HG03039 (cell line): Measurements from ENCODE around the gene NUDT8.
"Not testable (repeated sequence)": the region's sequence is repeated elsewhere in the genome, so short reads cannot be mapped to it uniquely, and the experiment has no call there.

Experiments
- ATAC-seq: cut with Tn5 transposase; IDR thresholded peaks from one replicate; pipeline ENCODE4 v1.9.1; 2021; ENCODE audit warnings: mild to moderate bottlenecking, moderate library complexity; ENCODE audit not compliant: unreplicated experiment

NUDT8 gene

DNA sequence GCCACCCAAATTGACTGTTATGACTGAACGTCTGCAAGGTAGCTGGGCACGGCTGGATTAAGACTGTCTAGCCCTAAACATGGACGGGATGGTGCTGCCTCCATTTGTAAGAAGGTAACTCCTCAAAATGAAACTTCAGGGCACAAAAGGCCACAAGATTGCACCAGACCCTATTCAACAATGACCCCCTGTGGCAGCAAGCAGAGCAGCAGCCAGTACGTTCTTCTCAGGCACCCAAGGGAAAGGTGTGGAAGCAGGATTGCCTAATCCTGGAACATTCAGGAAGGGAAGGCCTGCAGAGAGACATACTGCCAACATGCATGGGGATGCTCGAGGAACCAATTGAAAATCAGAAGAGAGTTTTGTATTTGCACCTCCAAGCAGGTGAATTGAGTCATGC, 14.3 kb upstream of the NUDT8 start:
- no peak for ATAC-seq

DNA sequence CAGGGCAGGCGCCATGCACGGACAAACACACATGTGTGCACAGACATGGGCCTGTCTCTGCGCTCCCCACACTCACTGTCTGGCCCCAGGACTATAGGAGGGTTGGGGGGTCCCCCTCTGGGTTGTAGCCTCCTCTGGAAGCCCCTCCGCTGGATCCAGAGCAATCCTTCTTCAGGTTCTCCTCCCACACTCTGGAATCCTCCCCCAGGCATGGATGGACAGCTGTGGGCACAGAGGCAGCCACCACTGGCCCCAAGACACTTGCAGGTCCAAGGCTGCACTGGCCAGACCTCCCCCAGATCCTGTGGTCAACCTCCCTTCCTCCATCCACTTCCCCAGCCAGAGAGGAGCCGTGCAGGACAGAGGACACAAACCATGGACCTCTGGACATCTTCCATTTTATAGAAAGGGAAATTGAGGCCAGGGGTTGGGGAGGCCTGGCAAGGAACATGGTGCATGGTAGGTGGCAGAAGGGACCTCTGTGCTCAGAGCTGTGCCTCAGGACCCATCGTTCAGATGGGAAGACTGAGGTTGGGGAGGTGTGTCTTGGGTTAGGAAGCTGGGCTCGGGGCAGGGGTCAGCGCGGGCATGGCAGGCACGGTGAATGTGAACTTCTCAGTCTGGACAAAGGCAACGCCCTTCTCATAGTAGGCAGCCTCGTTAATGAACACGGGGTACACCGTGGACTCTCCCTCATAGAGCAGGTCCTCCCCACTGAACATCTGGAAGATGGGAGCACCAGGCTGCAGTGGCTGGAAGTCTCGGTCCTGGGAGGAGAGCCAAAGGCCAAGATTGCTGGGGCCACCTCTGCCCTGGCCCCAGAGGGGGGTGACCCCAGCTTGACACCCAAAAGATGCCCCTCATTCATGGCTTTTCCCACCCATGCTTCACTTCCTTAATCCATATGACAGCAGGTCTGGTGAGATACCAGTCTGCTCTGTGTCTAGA, 12.7 kb upstream of the NUDT8 start:
- no peak for ATAC-seq

DNA sequence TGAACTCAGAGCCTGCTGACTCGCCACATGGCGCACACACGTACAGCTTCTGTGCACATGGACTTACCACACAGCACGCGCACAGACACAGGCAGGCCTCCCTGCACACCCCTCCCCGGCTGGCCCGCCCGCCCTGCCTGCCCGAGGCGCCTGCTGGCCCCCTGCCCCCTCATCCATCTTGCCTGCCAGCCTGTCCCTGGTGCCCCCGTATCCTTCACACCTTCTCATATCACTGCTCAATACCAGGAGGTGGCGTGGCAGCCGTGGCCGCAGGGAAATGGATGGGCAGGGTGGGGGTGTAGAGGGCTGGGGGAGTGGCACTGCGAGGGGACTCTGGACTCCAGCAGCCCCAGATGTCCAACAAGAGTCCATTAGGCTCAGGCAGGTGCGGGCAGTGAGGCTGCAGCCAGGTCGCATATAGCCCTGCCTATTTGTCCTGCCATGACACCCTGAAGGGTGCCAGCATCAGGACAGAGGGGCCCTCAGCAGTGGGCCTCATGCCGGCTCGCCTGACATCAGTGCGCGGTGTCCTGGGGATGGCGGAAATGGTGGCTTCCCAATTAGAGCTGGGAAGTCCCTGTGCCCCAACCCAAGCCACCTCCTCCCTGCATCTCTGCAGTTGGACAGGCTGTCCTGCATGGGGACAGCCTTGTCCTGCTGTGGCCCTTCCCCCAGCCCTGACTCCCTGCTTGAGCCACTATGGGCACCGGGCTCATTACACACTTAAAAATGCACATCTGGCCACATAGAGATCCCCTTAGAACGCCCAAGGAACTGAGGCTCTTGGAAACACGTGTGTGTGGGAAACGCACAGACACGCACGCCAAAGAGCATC, 11.8 kb upstream of the NUDT8 start:
- no peak for ATAC-seq

DNA sequence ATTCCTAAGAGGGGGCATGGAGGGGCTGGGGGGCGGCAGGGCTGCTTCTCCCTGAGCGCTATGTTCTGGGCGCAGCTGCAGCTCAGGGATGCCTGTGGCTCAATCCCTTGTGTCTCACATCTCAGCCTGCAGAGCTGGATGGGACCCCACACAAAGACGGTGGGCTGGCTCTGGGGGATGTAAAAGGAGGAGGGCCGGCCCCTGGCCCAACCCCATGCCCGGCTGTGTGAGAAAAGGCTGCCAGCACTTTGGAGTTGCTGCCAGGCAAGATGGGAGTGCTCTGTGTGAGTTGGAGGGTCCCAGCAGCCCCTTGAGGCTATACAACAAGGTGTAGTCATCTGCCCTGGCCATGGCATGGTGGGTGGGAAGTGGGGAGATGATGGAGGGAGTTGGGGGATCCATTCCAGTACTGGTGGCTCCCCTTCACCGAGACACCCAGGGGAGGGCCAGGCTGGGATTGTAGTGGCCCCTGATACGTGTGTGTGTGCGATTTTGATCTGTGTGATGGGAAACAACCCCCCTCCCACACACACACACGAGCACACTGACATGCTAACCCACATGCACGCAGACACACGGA, 11.1 kb upstream of the NUDT8 start:
- ATAC-seq: no peak

DNA sequence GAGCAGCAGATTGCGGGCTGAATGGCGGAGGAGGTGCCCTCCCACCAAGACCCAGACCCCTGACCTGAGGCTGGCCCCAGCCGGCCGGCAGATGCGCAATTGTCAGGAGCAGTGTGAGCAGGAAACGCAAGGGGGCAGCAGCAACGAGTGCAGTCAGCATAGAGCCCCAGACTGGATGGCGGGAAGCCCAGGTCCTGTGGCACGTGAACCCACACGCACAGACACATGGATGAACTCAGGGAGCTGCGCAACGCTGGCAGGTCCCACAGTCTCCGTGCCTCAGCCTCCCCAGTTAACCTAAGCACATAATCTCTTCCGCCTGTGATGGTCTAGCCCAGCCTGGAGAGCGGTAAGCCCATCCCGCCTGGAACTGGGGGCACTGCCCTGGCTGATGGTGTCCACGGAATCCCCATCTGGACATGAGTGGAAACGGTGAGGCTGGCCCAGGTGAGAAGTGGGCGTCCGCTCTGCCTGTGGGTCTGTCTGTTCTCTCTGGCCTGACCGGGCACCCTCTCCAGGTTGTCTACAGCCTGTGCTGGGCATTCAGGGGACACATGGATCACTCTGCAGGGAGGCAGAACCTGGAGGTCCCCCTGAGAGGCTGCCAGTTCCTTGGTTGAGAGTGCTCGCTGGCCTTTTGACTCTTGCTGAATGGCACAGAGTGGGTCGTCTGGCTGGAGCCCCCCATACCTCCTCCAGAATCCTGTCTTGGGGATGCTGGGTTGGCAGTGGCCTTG, 10.5 kb upstream of the NUDT8 start:
- no peak for ATAC-seq

DNA sequence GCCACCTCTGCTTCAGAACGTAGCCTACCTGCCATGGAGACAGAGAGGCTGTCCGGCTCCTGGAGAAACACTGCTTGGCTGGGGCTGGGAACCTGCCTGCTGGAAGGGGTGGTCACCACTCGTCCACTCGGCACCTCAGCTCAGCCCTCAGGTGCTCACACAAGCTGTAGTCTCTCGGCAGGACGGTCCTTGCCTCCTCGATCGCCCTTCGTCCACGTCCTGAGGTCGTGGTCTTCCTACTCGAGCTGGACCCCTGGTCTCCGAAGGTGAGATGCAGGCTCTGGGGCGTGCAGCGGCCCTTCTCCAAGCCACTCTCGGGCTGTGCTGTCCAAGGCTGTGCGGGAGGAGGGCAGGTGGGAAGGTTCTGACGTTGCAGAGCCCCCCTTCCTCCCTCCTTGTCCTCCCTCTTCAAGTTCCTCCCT, 9.7 kb upstream of the NUDT8 start, which contains the start of gene TBX10:
Gene TBX10 (minus strand): TSS at position 326 of the 422 bp plus-strand sequence. CDS start 291 bp downstream, at position 35.
- ATAC-seq: no peak

DNA sequence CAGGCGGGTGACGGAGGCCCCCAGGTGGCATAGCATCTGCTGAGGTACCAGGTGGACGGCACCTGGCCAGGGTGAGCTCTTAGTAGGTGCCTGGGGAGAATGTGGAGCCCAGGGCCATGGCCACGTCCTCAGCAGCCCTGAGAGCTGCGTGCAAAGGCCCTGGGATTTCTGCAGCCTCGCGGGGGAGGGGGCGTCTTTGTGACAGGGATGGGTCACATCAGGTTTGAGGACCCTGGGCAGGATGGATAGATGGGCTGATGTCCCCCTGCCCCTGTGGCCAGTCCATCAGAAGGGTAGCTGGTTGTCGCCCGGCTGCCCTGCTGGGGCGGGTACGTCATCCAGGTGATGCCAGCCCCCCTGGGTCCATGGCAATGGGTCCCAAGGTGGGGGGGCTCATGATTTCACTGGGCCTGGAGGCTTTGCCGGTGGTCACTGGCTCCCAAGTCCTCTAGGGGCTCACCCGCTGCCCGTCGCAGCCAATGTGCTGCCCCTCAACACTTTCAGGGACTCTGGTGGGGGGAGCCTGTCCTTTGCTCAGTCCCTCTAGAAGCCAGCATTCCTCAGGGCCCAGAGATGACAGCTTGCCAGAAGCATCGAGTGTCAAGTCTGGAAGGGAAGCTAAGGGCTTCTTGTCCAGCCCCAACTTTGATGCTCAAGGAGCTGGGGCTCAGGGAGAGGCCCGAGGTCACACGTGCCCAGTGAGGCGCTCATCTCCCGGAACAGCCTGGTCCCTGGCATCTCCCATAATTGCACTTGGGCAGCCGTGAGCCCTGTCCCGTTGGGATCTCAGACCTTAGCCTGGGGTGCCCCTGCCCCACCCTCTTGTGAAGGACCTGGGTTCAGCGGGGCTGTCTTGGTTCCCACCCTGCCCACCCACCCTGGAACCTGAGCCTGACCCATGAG, 9.0 kb upstream of the NUDT8 start:
- ATAC-seq: no peak

DNA sequence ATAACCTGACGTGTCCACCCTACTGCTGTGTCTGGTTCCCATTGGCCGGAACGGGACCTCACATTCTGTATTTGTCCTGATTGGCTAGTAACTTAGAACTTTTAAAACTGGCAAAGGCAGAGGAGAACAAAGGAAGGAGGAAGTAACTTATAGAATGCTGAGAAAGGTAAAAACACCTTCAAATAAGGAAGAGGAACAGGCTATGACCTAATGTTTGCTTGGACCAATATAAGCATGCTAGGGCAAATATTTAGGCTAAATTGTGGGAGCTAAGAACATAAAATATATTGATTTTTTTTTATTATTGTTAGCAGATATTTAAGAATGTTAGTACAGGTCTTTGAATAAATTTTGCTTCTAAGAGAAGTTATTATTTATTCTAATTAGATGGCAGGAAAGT, 7.7 kb upstream of the NUDT8 start:
- not testable (repeated sequence) for ATAC-seq

DNA sequence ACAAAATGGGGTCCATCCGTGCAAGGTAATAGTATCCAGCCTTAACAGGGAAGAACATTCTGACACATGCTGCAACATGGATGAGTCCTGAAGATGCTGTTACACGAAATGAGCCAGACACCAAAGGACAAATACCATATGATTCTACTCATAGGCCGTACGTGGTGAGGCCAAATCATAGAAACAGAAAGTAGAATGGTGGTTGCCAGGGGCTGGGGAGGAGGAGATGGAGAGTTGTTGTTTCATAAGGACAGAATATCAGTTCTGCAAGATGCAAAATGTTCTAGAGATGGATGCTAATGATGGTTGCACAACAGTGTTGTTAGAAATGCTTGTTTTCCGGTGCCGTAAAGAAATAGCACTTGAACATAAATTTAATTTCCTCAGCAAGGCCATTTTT, 7.2 kb upstream of the NUDT8 start:
- ATAC-seq: no peak

DNA sequence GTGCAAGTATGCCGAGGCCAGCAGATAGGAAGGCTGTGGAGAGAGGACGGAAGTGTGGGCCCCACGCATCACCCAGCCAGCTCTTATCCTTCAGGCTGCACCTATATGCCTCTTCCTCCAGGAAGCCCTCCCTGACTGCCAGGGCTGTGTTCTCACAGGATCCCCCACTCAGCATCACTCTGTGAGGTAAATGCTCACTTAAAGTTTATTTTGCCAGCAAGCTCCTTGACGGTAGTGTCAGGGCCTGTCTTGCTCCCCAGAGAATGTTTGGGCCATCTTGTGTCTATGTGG, 5.4 kb upstream of the NUDT8 start:
- ATAC-seq: no peak

DNA sequence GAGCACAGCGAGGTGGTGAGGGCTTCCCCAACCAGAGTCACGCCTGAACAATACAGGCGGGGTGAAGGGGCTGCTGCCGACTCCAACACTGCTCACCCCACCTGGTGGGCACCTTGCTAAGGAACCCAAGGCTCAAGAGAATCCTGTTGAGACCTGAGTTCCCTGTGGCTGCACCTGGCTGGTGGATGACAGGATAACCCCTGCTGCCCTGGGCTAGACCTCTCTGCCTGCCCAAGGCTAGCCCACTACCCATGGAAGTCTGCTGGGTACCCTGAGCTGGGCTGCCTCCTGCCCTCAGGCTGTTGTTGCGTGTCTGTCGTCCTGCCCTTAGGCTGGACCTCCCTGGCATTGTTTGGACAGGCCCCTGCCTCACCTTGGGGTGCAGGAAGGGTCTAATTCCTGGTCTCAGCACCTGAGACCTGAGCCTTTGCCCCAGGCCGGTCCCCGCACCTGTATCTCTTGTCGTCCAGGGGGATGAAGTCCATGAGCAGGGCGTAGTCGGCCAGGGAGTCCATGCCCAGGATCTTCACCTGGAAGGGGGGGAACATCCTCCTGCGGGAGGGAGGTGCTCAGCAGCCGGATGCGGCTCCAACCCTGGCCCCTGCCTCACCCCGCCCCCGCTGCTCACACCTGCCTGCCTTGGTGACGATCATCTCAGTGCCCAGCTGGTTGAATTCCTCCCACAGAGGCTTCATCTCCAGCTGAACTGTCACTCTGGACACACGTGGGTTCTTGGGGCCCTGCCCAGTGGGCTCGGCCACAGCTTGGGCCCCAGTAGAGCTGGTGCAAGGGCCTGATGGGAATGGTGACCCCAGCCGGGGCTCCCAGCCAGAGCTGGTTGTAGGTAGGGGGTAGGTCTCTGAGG, 4.9 kb upstream of the NUDT8 start:
- ATAC-seq: no peak

DNA sequence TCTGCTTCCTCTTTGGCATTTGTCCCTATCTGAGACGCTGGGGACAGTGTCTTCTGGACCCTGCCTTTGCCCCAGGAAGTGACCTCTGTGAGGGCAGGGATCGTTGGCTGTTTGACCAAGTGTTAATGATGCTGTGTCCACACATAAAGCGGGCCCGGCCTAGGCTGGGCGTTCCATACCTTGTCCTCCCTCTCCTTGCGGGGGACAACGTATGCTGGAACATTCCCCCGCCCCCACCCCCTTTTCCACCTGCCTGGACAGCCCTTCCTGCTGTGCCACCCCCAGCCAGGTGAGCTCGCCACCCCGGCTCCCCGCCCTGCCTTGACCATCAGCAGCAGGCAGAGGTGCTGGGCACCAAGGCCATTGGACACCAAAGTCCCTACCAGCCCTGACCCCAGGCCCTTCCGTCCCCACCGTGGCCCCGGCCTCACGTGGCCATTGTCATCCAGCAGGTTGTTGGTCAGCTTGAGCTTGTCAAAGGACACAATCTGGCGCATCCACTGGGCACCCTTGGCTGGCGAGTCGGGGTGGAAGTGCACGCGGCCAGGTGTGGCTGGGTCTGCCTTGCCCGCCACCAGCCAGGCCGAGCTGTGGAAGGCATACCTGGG, 4.1 kb upstream of the NUDT8 start:
- no peak for ATAC-seq

DNA sequence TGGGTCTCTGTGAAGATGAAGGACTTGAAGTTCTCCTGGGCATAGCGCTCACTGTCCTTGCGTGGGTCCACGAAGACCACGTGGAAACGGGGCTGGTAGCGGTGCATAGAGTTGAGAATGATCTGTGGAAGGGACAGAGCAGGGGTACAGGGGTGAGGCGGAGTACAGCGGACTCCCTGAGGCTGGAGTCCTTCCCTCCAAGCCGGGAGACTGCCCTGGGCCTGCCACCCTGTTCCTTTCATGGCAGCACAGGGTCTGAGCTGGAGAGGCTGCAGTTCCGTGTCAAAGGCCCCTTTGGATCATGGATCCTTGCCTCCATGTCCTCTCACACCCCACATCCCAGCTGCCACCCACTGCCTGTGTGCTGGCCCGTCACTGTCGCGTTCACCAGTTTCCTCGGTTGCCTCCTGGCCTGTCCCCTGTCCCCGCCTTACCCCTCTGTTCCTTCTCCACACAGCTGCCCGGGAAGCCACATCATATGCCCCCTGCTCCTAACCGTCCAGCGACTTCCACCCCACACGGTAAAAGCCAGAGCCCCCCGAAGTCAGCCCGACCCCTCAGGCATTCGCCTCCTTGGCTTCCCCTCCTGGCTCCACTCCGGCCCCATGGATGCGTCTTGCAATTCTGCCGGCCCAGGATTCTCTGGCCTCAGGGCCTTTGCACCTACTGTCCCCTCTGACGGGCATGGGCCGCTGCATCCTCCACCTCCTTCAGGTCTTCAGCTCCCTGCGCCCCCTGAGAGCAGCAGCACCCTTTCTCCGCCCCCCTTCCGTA, 3.4 kb upstream of the NUDT8 start:
- no peak for ATAC-seq

DNA sequence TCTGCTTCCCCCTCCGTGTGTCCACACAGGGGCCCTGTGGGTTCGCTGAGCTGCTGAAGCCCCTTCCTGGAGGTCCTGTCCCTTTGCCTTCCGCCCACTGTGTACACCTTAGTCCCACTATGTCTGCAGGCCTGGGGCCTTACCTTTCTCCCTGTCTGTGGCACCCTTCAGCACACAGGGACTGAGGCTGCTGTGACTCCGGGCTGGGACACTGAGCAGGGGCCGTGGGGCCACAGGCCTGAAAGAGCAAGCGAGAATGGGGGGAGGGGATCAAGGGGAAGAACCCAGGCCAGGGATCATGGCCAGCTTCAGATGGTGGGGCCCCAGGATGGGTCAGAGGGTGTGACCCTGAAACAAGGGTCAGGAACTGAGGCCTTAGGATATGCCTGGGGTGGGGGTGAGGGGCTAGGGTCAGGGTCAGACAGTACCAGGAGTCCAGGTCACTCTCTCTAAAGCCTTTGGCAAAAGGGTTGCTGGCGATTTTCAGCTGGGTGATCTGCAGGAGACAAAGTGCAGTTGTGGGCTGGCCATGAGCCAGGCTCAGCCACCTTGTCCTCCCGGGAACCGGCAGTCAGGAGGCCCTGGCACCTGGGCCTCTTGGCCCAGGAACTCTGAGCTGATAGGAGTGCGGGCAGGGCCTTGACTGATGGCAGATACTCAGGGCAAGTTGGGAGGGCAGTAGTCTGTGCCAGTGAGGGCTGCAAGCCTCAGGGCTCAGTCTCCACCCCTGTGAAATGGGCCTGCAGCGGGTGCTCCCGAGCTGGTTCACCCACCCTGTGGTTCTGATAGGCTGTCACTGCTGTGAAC, 2.6 kb upstream of the NUDT8 start:
- ATAC-seq: no peak

DNA sequence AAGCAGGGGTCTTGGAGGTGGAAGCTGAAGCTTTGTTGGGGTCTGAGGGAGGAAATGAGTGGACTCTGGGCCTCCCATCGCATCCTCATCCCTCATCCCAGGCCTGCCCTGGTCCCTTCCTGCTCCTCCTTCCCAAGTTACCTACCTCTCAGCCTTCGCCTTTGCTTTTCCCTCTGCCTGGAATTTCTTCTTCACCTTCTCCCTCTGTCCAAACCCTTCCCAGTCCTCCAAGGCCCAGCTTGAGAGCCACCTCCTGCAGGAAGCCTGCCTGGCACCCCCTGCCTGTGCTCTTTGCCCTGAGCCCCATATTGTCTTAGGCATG, 2.1 kb upstream of the NUDT8 start:
- ATAC-seq: no peak

DNA sequence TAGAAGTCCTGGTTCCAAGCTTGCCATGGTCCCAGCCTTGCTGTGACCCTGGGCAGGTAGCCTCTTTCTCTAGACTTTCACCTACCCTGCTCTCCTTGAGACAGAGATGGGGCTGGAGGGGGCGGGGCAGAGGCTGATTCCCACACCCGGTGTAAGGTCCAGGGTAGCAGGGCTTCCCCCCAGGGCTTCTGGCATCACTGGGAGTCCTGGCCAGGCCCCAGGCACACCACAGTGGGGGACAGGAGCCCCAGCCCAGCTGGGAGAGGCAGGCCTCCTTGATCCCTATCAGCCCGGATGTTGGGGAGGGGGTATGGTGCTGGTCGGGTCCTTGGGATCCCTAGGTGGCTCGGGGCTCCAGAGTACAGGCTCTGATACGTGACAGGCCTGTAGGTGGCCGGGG, 1.7 kb upstream of the NUDT8 start:
- no peak for ATAC-seq

DNA sequence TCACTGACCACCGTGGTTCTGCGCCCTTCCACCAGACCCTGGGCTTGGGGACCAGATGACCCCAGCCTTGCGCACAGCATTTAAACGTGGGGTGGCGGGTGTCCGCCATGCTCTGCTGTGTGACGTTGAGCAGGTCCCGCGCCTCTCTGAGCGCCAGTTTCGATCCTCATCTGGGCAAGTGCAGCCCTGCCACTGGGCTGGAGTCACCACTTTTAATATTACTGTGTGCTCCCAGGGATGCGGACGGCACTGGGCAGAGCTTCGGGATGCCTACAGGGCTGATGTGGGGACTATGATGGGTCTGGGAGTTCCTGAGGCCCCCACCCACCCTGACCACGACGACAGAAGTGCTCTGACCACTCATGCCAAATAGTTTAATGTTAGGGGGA, 1.2 kb upstream of the NUDT8 start:
- ATAC-seq: no peak
